Inflammatory macrophage treated with lipopolysaccharide for 1 hour (primary cell): Measurements from ENCODE around the gene LRCH1.
A peak's percentile ranks its signal among the peaks of the same experiment; 100 is the strongest.
"Not testable (repeated sequence)": the region's sequence is repeated elsewhere in the genome, so short reads cannot be mapped to it uniquely, and the experiment has no call there.

Experiments used
- DNase-seq, 2 donors: peaks; one replicate each; pipeline ENCODE4 v3.0.0-alpha.2; 2020 to 2022

Gene LRCH1

GRCh38 chr13:46721054-46721453 lies 168.1 kb downstream of the LRCH1 start:
- peak in 1 of 2 donors; percentile 44 for DNase-seq

- DNase-seq: no peak
Measured at GRCh38 chr13:46726347-46726746, 173.4 kb downstream of the LRCH1 start.

- DNase-seq: peak; percentile 50
Measured at GRCh38 chr13:46728777-46729176, 175.8 kb downstream of the LRCH1 start.

GRCh38 chr13:46731535-46731934 lies 178.6 kb downstream of the LRCH1 start:
- DNase-seq: no peak

GRCh38 chr13:46735425-46735824 lies 182.5 kb downstream of the LRCH1 start:
- DNase-seq: no peak

DNA sequence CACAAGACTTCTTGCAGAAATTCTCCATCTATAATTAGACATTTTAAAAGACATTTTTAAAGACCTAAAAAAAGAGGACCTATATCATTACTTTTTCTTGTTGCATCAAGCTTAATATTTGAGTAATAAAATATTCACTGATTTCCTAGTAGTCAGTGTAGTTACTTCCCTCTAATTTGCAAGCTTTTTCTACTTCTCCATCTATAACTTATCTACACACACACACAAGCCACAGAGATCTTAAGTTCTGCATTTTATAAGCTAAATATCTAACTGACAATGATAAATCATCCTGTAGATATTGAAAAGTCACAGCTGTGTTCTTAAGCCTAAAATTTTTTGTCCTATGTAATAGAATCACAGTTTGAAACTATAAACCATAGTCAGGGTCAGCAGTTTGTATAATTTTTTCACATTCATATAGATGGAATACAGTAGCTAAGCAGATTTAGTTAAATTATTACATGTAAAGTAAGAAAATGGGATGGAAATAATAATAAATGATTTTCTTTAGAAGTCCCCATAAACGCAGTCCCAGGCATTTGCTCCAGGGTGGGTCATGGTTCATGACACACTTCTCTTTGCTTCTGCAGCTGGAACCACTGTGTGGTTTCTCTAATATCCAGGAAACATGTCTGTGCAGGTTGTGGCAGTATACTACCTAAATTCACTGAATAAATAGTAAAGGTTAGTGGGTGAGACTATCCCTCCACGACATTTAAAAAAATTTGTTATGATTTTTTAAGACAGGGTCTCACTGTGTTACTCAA lies 183.8 kb downstream of the LRCH1 start:
- DNase-seq: peak in 1 of 2 donors; percentile 32

- DNase-seq: no peak
Measured at GRCh38 chr13:46738055-46738454, 185.1 kb downstream of the LRCH1 start.

DNA sequence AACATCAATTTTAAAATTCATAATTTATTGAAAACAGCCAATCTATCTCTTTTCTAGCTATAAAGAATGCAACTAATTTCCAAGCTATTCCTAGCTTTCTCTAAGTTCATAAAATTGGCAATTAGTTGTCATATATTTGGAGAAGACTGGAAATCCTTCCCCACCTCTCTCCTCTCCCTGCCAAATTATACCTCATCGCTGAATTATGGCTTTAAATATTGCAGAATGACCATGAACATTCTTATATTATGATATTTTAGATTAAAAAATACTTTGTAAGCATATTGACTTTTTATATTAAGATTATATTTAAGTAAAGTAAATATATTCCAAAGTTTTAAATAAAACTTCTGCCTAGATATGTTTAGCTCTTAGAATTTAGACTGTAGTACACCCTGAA lies 185.8 kb downstream of the LRCH1 start:
- DNase-seq: no peak

DNA sequence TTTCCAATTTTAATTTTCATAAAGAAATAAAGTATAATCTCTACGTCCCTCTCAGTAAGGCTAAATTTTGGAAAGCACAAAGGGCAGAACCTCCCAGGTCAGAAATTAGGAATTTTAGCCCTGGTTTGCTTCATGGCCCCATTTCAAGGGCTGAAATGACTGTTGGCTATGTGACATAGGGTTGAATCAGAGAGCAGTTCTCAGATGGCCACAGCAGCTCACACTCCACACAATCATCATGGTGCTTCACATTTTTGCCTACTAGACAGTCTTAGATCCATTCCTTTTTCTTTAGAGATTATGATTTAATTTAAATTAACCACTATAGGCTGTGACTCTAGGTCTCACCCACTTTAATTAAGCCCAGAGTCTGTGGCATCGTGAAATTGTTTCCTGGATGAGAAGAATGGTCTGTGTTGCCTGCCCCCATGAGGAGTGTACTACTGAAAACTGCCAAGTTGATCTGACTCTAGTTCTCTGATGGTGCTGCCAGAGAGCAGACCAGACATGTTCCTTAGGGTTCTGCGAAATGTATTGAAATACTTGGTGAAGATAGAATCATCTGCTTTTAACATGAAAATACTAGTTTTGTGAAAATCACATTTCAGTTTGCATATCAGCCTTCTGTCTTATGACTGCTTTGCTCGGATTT lies 186.6 kb downstream of the LRCH1 start:
- no peak for DNase-seq

DNA sequence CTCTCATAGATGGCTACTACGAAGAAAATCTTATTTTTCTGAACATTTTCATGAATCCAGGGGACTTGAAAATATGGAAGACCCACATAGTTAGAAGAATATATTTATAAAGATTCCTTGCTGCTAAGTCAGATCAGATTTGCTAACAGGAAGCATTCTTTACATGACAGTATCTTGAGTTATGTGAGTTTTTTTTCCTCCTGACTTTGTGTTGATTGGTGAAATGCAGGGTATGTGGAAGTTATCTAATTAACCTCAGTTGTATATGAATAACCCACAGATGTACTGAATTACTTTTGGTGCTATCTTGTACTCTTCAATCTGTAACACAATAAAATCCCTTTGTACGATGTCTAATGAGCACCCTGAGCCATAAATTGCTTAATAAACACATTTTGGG lies 190.2 kb downstream of the LRCH1 start:
- DNase-seq: no peak

DNA sequence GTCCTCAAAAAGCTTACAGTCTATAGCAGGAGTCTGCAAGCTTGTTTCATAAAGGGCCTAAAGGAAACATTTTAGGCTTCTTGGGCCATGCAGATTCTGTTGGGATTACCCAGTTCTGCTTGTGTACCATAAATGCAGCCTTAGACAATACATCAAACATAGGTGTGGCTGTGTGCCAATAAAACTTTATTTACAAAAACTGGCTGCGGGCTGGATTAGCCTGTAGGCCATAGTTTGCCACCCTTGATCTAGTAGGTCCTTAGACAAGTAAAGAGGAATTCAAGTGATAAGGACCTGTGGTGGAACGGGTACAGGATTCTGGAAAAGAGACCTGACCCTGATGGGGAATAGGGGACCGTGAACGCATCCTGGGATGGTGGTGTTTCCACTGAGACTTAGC lies 192.1 kb downstream of the LRCH1 start:
- DNase-seq: no peak

DNA sequence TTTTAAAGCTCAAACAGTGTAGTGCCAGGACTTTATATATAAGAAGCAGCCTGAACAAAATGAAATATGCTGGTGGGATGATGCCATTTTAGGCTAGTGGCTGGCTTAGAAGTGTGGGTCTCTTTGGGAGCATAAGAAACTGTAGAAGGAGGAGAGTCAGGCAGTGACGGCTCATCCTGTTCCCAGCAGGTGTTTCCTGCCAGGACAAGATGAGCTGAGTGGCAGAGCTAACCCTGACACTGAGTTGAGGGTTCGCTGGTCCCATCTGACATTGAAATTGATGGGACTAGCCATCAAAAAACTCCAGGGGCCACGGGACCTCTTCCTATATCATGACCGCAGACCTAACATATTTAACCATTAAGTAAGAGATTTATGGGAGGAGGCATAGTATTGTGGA lies 192.7 kb downstream of the LRCH1 start:
- no peak for DNase-seq

DNA sequence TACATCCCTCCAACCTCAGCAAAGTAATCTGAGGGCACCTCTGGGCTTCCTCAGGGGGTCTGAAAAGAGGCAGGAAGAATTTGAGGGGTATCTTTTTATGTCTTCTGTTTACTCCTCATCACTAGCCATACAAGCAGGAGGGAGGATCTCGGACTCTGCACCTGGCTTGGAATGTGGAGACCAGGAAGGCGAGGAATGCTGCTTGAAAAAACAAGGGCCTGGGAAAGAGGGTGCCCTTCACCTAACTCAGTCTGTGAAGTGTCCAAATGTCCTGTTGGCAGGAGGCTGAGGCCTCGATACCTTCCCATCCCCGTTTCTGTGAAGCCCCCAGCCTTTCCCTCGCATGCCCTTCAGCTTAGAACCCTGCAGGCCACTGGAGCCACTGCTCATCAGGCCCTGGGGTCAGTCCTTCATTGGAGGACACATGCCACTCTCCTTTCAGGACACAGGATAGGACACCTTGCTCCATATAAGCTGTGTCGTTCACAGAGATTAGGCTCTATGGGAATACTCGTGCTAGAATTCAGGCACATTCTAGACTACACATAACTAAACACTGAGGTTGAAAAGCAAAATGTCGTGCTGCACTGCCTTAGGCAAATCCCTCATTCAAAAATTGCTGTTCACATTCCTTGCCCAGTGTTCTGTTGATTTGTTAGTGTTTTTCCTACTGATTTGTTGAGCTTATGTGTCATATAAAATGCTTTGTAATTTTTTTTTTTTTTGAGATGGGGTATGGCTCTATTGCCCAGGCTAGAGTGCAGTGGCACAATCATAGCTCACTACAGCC lies 194.3 kb downstream of the LRCH1 start:
- DNase-seq: no peak

DNA sequence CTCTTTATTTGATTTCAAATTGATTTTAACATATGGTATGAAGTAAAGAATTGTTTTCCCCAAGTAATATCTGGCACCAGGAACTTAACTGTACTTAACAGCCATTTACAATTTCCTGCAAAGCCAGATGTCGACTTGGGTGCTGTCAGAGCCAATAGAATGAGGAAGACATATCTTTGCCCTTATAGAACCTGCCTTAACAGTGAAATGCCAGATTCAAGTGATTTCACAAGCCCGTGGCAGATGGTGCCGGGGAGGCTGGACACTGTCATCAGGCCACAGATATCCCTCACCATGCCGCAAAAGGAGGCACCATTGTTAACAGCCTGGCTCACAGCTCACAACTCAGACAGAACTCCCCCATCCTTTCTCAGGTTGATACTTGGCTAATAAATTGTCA lies 195.3 kb downstream of the LRCH1 start:
- DNase-seq: no peak

DNA sequence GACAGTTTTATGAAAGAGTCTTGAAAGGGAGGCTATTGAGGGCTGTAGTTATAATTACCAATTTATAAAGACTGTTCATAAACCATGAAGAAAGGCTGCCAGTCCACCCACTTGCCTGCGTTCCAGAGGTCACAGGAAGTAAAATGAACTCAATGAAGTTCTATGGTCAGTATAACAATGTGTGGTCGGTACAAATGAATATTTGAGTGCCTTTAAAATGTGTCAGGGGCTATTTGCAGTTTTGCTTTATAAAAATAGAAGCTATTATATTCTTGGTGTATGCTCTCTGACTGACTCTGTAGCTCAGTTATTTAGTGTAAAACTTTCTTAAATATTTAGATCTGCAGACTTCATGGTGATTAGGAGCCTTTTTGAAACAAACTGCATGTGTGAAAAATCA lies 197.0 kb downstream of the LRCH1 start:
- no peak for DNase-seq

DNA sequence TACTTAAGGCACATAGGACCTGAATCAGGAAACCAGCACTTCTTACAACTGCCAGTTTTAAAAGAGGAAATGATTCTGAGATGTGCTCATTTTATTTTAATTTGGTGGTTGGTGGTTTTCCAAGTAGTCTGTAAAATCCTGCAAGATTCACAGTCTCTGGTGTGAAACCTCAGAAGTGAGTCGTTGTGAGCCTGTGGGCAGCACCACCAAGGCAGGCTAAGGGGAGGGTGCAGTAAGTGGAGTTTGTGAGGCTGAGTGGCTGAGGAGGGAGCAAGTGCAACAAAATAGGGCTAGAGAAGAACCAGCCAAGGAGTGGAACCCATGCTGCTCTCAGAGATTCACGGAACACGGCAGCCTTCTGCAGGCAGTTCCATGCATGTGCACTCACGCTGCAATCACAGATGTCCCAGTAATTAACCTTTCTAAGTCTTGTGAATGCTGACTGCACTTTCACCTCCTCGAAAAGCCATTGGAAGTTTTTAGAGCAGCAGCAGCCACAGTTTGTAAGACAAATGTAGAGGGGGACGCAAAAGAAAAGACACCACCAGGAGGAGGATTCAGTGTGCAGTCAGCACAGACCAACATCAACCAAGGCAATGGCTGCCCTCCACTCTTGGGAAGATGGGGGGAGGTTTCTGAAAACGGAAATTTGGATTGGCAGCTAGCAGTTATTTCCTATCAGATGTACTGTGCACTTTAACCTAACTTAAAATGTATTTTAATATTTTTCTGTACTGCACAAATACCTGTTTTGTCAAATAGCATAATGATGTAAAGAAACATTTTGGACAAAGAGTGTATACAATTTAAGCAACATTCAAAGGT lies 199.1 kb downstream of the LRCH1 start:
- DNase-seq: peak; percentile 75 to 78

- no peak for DNase-seq
Measured at GRCh38 chr13:46753137-46753536, 200.2 kb downstream of the LRCH1 start.

DNA sequence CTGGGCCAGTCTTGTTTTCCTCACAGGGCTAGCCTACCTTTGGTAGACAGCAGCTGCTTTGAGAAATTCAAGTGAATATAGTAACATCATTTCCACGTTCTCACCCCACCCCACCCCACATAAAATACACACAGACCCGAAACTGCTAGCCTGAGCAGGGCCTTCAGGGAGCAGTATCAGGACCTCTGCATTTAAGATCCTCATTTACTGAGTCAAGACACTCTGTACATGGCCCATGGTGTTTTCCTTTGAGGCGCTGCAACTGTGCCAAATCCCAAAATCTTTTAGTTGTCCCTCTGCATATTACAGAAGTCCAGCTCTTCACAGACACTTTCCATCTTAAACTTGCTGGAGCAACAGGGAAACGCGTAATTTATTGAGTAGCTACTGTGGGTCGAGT lies 200.9 kb downstream of the LRCH1 start:
- no peak for DNase-seq

- DNase-seq: no peak
Measured at GRCh38 chr13:46754812-46755211, 201.8 kb downstream of the LRCH1 start.

- not testable (repeated sequence) for DNase-seq
Measured at GRCh38 chr13:46755508-46755907, 202.5 kb downstream of the LRCH1 start.

DNA sequence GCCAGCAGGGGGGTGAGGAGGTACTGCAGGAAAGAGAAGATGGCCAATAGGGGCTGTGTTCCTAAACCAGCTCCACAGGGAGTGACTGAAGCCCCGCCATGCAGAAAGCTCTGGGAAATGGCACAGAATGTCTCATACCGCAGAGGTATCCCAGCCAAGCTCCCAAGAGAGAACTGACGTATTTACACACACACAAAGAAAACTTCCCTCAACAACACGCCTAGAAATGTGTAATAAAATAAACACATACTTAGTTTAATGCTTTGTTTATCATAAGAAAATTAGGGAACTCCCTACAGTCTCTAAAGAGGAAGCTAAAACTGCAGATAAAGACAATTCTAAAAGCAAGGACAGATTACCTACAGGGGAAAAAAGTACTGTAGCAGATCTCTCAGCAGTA lies 204.0 kb downstream of the LRCH1 start:
- DNase-seq: peak; percentile 54 to 67

- DNase-seq: no peak
Measured at GRCh38 chr13:46757640-46758039, 204.7 kb downstream of the LRCH1 start.

DNA sequence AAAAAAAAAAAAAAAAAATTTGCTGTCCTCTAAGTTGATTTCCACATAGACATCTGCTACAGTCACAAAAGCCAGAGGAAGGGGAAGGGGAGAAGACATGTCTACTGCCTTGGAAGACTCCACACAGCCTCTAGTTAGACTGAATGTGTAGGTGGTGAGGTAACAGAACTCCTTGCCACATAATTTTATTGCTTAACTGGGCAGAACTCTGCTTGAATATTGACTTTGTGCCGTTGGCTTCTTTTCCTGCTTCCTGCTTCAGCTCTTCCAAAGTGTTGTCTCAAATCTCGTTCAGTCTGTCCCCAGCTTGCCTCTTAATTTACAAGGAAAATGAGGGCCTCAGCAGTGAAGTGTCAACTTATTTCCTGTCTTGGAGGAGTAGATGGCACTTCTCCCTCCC lies 206.9 kb downstream of the LRCH1 start:
- DNase-seq: peak; percentile 60 to 63
